NCI-H524 treated with DMSO at 0.1 percent for 48 hours (cell line): ENCODE measurements around the gene ARAF.
A peak's percentile ranks its signal among the peaks of the same experiment; 100 is the strongest.
"Not testable (repeated sequence)": the region's sequence is repeated elsewhere in the genome, so short reads cannot be mapped to it uniquely, and the experiment has no call there.

ENCODE experiments used
- DNase-seq: peaks from one replicate; lab custom pipeline; 2025; lab: John Stamatoyannopoulos, UW

The ARAF gene

DNA sequence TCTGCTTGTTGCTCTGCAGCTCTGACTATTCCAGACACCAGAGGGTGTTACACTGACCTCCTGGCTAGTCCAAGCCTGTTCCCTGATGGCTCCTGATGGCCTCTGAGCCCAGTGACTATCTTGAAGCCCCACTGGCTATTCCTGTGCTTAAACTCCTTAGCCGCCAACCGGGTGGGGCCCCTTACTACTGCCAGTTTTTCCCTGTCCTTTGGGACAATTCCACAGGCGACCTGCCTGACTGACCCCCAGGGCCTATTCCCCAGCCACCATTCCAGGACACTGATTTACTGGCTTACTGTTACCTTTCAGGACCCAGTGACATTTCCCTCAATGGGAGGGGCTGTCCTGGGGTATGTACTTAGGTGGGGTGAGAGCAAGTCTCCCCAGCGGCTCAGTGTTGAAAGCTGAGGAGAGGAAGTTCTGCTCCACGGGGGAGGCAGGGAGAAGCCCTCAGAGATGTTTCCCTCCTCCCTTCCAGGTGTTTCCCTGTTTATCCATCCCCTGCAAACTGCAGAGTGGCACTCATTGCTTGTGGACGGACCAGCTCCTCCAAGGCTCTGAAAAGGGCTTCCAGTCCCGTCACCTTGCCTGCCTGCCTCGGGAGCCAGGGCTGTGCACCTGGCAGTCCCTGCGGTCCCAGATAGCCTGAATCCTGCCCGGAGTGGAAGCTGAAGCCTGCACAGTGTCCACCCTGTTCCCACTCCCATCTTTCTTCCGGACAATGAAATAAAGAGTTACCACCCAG is 25.2 kb downstream of the ARAF start:
- no peak for DNase-seq

- no peak for DNase-seq
These were observed 26.3 kb downstream of the ARAF start for GRCh38 chrX:47587091-47587891.

GRCh38 chrX:47587906-47588735 is 27.1 kb downstream of the ARAF start:
- no peak for DNase-seq

- DNase-seq: no peak
These were observed 30.0 kb downstream of the ARAF start for GRCh38 chrX:47590984-47591383.

DNA sequence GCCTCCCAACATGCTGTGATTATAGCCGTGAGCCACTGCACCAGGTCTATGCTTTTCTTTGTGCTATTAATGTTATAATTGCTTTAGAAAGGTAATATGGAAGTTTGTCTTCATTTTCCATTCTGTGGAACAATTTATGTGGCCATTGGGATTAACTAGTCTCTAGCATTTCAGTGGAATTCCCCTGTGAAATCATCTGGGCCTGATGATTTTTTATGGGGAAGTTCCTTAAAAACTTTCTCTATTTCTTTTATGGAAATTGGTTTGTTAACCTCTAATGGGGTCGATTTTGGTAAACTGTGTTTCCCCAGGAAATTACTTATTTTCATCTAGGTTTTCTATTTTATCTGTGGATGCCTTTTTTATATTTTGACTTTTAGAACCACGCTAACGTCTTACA is 32.5 kb downstream of the ARAF start:
- DNase-seq: no peak

- DNase-seq: no peak
These were observed 34.8 kb downstream of the ARAF start for GRCh38 chrX:47595716-47596251.

DNA sequence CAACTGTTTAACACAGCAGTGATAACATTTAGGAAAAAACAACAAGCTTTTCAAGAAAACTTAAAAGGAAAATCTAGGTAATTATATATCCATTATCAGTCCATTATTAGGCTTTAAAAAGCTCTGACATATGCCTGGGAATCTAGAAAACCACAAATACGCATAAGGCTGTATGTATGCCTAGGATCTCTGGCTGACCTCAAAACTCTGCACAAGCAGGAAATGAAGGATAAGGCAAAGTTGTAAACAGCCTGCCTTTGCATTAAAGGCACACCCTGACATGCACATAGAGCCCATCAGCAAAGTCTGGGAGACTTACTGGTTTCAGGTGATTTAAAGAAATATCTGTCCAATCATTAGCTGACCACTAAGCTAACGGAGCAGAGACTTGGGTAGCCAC is 35.3 kb downstream of the ARAF start:
- DNase-seq: no peak

DNA sequence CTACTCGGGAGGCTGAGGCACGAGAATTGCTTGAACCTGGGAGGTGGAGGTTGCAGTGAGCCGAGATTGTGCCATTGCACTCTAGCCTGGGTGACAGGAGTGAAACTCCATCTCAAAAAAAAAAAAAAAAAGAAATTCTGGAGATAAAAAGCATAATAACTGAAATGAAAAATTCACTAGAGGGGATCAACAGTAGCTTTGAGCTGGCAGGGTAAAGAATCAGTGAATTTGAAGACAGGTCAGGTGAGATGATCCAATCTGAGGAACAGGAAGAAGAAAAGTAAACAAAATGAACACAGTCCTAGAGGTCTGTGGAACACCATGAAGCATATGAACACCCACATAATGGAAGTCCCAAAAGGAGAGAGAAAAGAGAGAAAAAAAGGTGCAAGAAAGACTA is 36.2 kb downstream of the ARAF start:
- no peak for DNase-seq

DNA sequence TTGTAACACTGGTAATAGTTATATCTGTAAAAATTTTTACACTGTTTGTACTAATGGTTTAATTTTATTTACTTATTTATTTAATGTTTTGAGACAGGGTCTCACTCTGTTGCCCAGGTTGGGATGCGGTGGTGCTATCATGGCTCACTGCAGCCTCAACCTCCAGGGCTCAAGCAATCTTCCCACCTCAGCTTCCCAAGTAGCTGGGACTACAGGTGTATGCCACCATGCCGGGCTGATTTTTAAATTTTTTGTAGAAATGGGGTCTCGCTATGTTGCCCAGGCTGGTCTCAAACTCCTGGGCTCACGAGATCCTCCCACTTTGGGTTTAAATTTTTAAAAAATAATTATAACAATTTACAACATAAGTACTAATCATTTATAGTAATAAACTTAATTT is 42.1 kb downstream of the ARAF start:
- not testable (repeated sequence) for DNase-seq

DNA sequence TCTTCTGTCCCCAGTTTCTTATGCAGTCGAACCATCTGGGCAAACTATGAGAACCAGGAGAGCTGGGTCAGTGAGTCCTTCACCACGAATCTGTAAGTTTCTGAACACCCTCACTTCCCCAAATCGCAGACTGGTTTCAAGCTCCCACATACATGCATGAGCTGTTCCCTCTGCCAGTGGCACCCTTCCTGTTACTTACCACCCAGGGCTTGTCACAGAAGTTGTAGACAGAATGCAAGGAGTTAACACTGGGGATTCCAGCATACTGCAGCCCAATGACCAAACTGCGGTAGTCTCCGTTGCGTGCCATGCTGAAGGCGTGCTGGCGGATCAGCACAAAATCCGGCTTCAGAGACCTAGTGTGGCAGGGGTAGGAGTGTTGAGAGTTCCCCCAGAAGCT is 44.0 kb downstream of the ARAF start:
- DNase-seq: no peak

DNA sequence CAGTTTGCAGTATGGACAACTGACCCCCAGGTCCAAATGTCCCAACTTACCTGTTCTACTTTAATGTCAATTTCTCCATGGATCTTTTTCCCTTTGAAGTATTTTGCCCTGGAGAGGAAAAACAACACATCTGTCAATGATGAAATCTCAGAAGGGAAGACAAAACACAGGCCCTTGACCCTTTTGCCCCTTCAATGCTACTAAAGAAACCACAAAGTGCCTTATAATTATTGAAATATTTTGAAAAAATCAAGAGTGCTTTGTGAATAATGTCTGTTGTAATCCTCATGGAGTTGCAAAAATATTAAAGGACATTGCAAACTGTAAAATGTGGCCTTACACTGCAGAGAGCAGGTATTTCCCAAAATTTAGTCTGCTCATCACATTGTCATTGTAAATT is 46.1 kb downstream of the ARAF start:
- DNase-seq: no peak

- DNase-seq: no peak
These were observed 47.3 kb downstream of the ARAF start for GRCh38 chrX:47608130-47608810.

DNA sequence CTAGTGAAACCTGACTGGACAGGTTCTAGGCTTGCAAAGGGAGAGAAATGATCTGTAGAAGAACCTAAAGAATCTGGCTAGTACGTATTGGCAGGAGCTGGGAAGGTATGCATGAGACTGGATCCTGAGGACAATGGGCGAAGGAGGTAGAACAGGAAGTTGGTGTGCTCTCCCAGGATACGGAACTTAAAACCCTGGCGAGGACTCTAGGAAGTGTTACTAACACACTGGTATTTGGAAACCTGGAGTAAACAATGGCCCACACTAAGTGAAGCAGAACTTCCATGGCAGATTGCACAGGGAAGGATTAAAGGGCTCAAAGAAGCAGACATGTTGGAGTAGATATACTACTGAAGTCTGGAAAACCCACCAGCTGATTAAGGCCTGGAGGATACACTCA is 49.5 kb downstream of the ARAF start:
- DNase-seq: no peak

- no peak for DNase-seq
These were observed 50.5 kb downstream of the ARAF start for GRCh38 chrX:47611489-47611888.

DNA sequence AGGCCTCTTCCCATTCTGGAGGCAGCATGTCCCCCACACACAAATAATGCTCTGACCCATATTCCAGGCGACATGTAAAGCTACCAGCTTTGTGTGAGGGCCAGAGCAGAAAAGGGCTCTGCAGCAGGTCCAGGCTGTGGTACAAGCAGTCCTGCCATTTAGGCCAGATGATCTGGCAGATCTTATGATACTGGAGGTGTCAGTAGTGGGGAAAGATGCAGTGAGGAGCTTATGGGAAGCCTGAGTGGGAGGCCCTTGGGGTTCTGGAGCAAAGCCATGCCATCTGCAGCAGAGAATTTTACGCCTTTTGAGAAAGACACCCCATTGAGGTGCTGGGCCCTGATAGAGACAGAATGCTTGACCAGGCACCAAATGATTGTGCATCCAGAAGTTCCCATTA is 50.9 kb downstream of the ARAF start:
- no peak for DNase-seq

DNA sequence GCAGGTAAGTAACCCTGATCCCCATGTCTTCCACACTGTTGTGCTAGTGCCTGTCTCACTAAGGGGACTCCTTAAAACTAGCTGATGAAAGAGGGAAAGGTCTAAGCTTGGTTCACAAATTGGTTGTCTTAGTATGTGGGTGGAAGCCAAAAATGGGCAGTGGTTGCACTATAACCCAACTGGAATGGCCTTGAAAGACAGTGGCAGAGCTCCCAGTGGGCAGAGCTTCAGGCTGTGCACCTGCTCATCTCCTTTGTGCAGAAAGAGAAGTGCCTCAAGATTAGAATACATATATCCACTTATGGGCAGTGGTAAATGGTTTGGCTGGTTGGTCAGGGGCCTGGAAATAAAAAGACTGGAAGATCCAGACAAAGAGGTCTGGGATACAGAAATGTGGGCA is 51.4 kb downstream of the ARAF start:
- no peak for DNase-seq

GRCh38 chrX:47613082-47613481 is 52.1 kb downstream of the ARAF start:
- peak; percentile 16 for DNase-seq

GRCh38 chrX:47614618-47615017 is 53.6 kb downstream of the ARAF start:
- no peak for DNase-seq

GRCh38 chrX:47618923-47619485 is 58.0 kb downstream of the ARAF start:
- DNase-seq: no peak

GRCh38 chrX:47619486-47620302 is 58.7 kb downstream of the ARAF start, which contains the start of gene SYN1:
Gene SYN1 (minus strand): TSS chrX:47619857. CDS start chrX:47619728, 129 bp downstream.
- DNase-seq: peak; percentile 17
